HS-5 (cell line): Measurements from ENCODE around the gene ASCC1.
"Not testable (repeated sequence)": the region's sequence is repeated elsewhere in the genome, so short reads cannot be mapped to it uniquely, and the experiment has no call there.

Experiments used
- DNase-seq: peaks from one replicate; pipeline ENCODE4 v3.0.0-alpha.2; 2012; ENCODE audit warnings: low read depth

The ASCC1 gene

GRCh38 chr10:72248468-72249151 lies 32.5 kb upstream of the ASCC1 start:
- DNase-seq = no peak

DNA sequence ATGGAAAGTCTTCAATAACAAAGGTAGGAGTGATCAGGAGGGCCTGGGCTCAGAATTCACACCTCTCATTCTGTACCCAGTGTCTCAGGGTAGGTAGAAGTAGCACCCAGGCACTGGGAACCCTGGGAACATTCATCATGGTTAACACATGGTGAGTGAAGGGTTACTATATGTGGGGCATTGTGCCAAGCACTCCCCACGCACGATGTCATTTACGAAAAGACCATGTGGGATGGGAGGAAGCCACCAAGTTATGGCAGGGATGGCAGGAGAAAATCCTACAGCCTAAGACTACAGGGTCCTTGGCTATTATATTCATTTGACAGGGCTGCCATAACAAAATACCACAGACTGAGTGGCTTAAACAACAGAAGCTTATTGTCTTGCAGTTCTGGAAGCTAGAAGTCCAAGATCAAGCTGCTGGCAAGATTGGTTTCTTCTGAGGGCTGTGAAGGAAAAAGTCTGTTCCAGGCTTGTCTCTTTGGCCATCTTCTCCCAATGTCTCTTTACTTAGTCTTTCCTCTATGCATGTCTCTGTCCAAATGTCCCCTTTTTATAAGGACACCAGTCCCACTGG lies 30.0 kb upstream of the ASCC1 start:
- no peak for DNase-seq

DNA sequence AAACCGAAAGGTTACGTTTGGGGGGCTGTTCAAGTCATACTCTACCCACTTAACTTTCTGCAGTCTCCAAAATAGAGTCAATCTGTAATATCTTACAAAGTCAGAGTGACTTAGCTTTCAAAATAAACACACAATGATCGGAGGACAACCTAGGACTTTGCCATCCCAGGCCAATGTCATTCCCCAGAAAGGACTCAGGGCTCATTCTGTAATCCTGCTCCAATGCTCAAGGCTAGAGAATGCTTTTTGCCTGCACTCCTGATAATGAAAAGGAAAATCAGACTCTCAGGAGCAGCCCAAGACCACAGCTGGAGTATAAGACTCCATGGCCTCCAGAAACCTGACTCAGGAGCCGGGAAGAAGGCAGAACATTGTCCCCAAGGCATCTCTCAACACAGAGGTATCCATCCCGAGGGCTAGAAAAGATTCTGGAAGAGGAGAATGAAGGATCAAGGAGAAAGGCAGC lies 28.5 kb upstream of the ASCC1 start:
- no peak for DNase-seq

GRCh38 chr10:72243822-72244437 lies 27.9 kb upstream of the ASCC1 start:
- DNase-seq = no peak

- DNase-seq = no peak
Observed at GRCh38 chr10:72242675-72243074, 26.6 kb upstream of the ASCC1 start.

GRCh38 chr10:72241691-72242252 lies 25.7 kb upstream of the ASCC1 start:
- DNase-seq = no peak

- DNase-seq = no peak
Observed at GRCh38 chr10:72240371-72240770, 24.3 kb upstream of the ASCC1 start.

DNA sequence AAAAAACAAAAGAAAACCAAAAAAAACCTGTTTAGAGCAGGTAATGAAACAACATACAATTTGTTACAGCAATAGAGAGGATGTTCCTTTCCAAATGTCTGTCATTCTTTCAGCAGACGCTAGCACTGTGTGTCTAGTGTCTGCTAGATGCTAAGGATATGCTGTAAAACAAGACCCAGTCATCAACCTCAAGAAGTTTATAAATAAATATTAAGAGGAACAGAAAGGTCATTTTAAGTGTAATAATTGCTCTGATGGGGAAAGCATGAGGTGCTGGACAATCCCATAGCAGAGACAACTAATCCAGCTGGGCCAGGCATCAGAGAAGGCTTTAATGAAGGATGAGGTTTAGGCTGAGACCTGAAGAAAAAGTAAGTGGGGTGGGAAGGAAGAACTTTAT lies 23.3 kb upstream of the ASCC1 start:
- DNase-seq = no peak

DNA sequence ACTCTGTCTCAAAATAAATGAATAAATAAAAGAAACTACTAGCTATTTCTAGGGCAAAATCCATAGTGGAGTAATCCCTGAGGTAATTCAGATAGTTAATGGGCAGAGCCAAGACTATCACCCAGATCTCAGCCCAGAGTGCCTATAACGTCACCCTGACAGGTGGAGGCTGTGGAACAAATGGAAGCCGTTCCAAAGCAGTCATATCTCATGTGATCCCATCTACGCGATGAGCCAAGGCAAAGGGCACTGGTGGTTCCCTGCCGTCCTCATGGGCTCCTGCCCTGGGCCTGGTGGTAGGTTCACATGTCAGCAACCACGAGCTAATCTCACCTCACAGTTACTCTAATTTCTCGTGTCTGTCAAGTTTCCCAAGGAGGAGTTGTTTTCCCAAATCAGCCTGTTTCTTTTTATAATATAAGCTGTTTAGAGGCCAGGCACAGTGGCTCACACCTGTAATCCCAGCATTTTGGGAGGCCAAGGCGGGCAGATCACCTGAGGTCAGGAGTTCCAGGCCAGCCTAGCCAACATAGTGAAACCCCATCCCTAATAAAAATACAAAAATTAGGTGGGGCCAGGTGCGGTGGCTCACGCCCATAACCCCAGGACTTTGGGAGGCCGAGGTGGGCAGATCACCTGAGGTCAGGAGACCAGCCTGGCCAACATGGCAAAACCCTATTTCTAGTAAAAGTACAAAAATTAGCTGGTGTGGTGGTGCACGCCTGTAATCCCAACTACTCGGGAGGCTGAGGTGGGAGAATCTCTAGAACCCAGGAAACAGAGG lies 22.5 kb upstream of the ASCC1 start:
- DNase-seq = no peak

- DNase-seq = no peak
Observed at GRCh38 chr10:72235544-72236279, 19.6 kb upstream of the ASCC1 start.

DNA sequence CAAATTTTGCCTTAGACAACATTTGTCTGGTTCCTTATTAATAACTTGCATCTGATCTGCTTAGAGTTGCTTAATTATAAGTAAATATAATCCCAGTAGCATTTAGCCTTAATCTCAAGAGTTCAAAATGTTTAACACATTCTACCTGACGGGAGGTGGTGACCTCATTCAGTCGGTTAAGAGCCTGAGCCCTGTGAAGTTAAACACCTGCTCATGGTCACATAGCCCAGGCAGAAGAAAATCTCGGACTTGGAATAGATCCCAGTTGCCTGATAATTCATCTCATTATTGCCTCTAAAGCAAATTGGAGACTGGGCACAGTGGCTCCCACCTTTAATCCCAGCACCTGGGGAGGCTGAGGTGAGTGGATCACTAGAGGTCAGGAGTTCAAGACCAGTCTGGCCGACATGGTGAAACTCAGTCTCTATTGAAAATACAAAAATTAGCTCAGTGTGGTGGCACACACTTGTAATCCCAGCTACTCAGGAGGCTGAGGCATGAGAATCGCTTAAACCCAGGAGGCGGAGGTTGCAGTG lies 18.6 kb upstream of the ASCC1 start:
- DNase-seq = no peak

- DNase-seq = no peak
Observed at GRCh38 chr10:72233621-72234020, 17.5 kb upstream of the ASCC1 start.

DNA sequence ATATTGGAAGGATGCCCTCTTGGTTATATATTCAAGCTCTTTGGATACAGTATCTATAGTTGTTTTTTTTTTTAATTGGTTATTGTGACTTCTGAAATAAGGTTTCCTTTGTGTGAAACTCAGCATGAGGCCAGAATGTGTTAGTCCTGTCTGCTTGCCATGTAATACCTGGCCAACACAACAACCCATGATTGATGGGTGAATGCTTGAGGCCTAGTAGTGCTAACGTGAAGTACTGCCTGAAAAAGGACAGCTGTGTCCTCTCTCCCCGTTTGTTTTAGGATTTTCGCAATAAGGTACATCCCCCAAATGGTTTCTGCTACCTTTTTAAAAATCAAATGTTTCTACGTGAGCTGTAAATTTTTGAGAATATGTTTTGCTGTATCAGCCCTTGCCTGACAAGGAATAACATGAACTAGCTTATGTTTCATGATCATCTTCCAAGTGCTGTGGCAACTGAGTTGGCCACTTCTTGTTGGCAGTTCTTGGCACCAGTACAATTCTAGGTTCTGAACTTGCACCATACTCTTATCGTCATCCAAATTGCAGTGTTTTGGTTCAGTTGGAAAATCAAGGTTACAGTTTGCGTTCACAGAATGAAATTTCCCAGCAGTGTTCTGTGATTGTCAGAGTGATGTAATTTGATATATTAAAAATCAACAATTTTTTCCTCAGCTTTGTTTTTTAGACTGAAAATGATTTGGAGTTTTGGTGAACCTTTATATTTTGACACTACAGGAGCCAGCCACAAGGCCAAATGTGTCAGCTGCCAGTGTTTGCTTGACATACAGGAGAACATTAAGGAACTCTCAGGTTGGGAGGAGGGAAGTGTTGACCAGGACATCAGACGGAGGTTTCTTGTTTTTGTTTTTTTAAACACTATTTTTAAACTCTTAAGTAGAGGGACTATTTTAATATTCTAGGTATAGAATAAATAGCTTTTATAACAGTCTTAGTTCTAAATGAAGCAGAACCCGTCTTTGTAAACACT lies 13.5 kb upstream of the ASCC1 start:
- DNase-seq = no peak

DNA sequence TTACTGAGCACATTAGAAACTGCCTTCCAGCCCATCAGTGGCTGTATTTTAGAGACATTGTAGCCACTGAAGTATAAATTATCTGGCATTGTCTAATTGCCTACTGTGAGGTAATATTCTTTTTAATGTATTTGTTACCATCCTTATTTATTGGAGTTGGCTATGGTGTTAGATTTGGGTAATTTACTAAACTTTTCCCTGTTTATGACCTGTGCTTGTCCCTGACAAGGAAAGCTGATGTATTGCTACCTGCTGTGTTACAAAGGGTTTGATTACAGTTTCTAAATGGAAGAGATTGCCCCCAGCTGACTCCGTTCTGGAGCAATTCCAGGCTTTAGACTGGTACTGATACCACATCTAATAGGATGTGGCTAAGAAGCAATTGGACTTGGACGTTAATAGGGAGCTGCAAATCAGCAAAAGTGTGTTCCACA lies 12.3 kb upstream of the ASCC1 start:
- DNase-seq = no peak

GRCh38 chr10:72227826-72228225 lies 11.8 kb upstream of the ASCC1 start:
- DNase-seq = no peak

- DNase-seq = no peak
Observed at GRCh38 chr10:72226418-72227027, 10.4 kb upstream of the ASCC1 start.

DNA sequence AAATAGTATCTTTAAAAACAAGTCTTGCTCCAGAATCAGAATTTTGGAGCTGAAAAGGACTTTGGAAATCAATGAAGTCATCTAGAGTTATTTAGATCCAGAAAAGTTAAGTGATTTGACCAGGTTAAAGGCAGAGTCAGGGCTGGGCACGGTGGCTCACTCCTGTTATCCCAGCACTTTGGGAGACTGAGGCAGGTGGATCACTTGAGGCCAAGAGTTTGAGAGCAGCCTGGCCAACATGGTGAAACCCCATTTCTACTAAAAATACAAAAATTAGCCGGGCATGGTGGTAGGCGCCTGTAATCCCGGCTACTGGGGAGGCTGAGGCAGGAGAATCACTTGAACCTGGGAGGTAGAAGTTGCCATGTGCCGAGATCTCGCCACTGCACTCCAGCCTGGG lies 8.1 kb upstream of the ASCC1 start:
- not testable (repeated sequence) for DNase-seq

DNA sequence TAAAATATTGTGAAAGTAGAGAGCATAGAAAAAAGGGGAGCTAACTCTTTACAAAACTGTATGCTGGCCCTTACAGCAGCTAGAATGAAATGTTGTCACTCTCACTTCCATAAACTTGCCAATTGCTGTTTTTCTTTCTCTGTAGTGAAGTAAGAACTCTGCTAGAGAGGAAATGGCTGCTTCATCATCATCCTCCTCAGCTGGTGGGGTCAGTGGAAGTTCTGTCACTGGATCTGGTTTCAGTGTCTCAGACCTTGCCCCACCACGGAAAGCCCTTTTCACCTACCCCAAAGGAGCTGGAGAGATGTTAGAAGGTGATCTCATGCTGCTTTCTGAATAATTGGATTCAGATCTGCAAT lies 7.6 kb upstream of the ASCC1 start:
- DNase-seq = no peak

- DNase-seq = no peak
Observed at GRCh38 chr10:72221278-72221677, 5.2 kb upstream of the ASCC1 start.

GRCh38 chr10:72220637-72221036 lies 4.6 kb upstream of the ASCC1 start:
- DNase-seq = no peak
